ENCODE measurements around the gene KBTBD7. TPM values are rescaled to one million over a fixed set of nuclear protein-coding genes. Genes with fewer than 3 reads are reported as not detected.

Gene KBTBD7
- total and polyA plus RNA-seq, 2 of the 13 experiments (the other 11 are each of a cell fraction or from before 2014, with no cell fraction given), result 3.6 to 9.0 TPM

DNA sequence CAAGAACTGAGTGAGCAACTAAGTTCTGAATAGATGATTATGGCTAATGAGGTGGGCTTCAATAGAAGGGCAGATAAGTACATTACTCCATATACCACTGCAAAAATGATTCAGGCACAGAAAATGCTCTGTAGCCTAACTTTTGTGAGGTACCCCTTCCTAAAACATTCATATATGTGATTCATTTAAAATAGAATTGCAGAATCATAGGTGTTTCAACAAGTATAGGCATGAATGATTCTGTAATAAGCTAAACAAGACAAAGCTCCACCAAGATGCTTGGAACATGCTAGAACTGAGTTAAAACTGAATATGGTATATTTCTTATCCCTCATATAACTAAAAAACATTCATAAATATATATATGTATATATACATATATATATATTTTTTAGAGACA, 12.1 kb downstream of the KBTBD7 start:
- intact Hi-C loops (cut with micrococcal nuclease; ENCODE audit: unreplicated experiment), result no loop called here
- H3K4me1 ChIP-seq (ENCODE audit: insufficient read depth, low read length), result peaks cover 30% of the 10 kb centered on the region
- in situ Hi-C loops (cut with HindIII; ENCODE audit: extremely low pct_ligation_motif_present, low pct_unique_long_range_greater_than_20kb), result no loop called here
- no peaks in the 10 kb centered on the region for H4K20me1 ChIP-seq (ENCODE audit: insufficient read depth, low read length)
- DNase-seq (ENCODE audit: low spot score), result no peak
- POLR2A ChIA-PET, result no interaction called here
- no peaks in the 10 kb centered on the region for H3K36me3 ChIP-seq (replicated peaks in 1 of 2; ENCODE audit: control insufficient read depth in 1 of 2, insufficient read depth in 2 of 2, low read length in 2 of 2)
- H3K9me3 ChIP-seq (ENCODE audit: low read length), result no peaks in the 10 kb centered on the region
- H3K4me3 ChIP-seq (replicated peaks in 1 of 3; ENCODE audit: insufficient read depth in 1 of 3, low read depth in 2 of 3, low read length in 3 of 3), result no peak overlapping the region
- ATAC-seq, result no peak
- no TSS peak for BruUV-seq (replicated peaks)
- FAIRE-seq, result no peak
- H3K4me2 ChIP-seq (ENCODE audit: low read depth, low read length), result no peak overlapping the region
- no peak overlapping the region for H2AFZ ChIP-seq (ENCODE audit: low read length)
- H3K79me2 ChIP-seq (ENCODE audit: insufficient read depth, low read length), result no peaks in the 10 kb centered on the region
- no peak overlapping the region for H3K27ac ChIP-seq (ENCODE audit: extremely low read length, insufficient read depth, low read length)
- TF ChIP-seq ZNF34 (CRISPR knock-in tag; IDR thresholded peaks at IDR 0.05; ENCODE audit: borderline replicate concordance) (no peak), ZNF331 (CRISPR knock-in tag; IDR thresholded peaks at IDR 0.05) (no peak), EZH2 (conservative IDR thresholded peaks at IDR 0.05; ENCODE audit: low read depth, low read length) (no peak), ZNF326 (CRISPR knock-in tag; IDR thresholded peaks at IDR 0.05; ENCODE audit: borderline replicate concordance) (no peak), ATRX (CRISPR knock-in tag; IDR thresholded peaks at IDR 0.05; ENCODE audit: borderline replicate concordance) (no peak), ZKSCAN1 (IDR thresholded peaks at IDR 0.05; ENCODE audit: low read length) (no peak), MATR3 (CRISPR knock-in tag; IDR thresholded peaks at IDR 0.05) (no peak), SIX4 (CRISPR knock-in tag; IDR thresholded peaks at IDR 0.05) (no peak)
- TF ChIP-seq, protein P1, sequence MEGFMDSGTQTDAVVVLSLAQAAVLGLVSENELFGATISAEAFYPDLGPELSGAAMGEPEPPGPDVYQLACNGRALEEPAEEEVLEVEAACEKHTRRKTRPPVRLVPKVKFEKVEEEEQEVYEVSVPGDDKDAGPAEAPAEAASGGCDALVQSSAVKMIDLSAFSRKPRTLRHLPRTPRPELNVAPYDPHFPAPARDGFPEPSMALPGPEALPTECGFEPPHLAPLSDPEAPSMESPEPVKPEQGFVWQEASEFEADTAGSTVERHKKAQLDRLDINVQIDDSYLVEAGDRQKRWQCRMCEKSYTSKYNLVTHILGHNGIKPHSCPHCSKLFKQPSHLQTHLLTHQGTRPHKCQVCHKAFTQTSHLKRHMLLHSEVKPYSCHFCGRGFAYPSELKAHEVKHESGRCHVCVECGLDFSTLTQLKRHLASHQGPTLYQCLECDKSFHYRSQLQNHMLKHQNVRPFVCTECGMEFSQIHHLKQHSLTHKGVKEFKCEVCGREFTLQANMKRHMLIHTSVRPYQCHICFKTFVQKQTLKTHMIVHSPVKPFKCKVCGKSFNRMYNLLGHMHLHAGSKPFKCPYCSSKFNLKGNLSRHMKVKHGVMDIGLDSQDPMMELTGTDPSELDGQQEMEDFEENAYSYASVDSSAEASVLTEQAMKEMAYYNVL (CRISPR knock-in tag; IDR thresholded peaks at IDR 0.05; ENCODE audit: borderline replicate concordance), result no peak
- TF ChIP-seq, protein P2, sequence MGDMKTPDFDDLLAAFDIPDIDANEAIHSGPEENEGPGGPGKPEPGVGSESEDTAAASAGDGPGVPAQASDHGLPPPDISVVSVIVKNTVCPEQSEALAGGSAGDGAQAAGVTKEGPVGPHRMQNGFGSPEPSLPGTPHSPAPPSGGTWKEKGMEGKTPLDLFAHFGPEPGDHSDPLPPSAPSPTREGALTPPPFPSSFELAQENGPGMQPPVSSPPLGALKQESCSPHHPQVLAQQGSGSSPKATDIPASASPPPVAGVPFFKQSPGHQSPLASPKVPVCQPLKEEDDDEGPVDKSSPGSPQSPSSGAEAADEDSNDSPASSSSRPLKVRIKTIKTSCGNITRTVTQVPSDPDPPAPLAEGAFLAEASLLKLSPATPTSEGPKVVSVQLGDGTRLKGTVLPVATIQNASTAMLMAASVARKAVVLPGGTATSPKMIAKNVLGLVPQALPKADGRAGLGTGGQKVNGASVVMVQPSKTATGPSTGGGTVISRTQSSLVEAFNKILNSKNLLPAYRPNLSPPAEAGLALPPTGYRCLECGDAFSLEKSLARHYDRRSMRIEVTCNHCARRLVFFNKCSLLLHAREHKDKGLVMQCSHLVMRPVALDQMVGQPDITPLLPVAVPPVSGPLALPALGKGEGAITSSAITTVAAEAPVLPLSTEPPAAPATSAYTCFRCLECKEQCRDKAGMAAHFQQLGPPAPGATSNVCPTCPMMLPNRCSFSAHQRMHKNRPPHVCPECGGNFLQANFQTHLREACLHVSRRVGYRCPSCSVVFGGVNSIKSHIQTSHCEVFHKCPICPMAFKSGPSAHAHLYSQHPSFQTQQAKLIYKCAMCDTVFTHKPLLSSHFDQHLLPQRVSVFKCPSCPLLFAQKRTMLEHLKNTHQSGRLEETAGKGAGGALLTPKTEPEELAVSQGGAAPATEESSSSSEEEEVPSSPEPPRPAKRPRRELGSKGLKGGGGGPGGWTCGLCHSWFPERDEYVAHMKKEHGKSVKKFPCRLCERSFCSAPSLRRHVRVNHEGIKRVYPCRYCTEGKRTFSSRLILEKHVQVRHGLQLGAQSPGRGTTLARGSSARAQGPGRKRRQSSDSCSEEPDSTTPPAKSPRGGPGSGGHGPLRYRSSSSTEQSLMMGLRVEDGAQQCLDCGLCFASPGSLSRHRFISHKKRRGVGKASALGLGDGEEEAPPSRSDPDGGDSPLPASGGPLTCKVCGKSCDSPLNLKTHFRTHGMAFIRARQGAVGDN (CRISPR knock-in tag; IDR thresholded peaks at IDR 0.05), result no peak
- no peak overlapping the region for H3K9ac ChIP-seq (ENCODE audit: insufficient read depth, low read depth, low read length)
- H3K27me3 ChIP-seq (ENCODE audit: control insufficient read depth in 1 of 2, insufficient read depth in 2 of 2, low read length in 2 of 2), result no peaks in the 10 kb centered on the region
- CTCF ChIA-PET (ENCODE audit: low intra/inter-chr PET ratio, low total read pairs), result no interaction called here
